SK-N-SH (cell line): Measurements from ENCODE around the gene MRRF. TPM values are rescaled to one million over a fixed set of nuclear protein-coding genes. Genes with fewer than 3 reads are reported as not detected.

Experiments
- CTCF ChIA-PET: fragments of 300-600, 350-600 bp; formaldehyde crosslinking; extraction: SDS; loops from one replicate; lab custom pipeline; 2021; lab: Yijun Ruan, JAX
- POLR2A ChIA-PET: fragments of 350-600 bp; sonication (Branson Sonifier 250); formaldehyde crosslinking; extraction: SDS; loops from one replicate; lab custom pipeline; 2020; ENCODE audit warnings: antibody characterized with exemption, inconsistent platforms; lab: Yijun Ruan, JAX
- DNase-seq: peaks from one replicate; pipeline ENCODE4 v3.0.0; 2012
- H2AFZ ChIP-seq: fragments of 200-600 bp; sonication (generic); 2 replicates; pipeline ENCODE4 v1.8.1; 2016; ENCODE audit warnings: antibody characterized with exemption, mild to moderate bottlenecking, low read depth
- H3F3A ChIP-seq: fragments of 200-600 bp; sonication (generic); replicated peaks from 2 replicates; pipeline ENCODE3; 2016; ENCODE audit warnings: antibody characterized with exemption, mild to moderate bottlenecking; ENCODE audit not compliant: insufficient read depth
- H3K27ac ChIP-seq, 2 experiments: fragments of 200-500 bp in 1 of 2; fragments of 200-600 bp in 1 of 2; sonication (Bioruptor generic) in 1 of 2; sonication (generic), shearing (Covaris generic) in 1 of 2; 2 replicates each; pipeline versions ENCODE4 v1.5.1 to v1.6.1; 2014 to 2016; ENCODE audit warnings: low read depth in 2 of 2, inconsistent platforms in 1 of 2, low read length in 1 of 2, mild to moderate bottlenecking in 1 of 2, mixed read lengths in 1 of 2
- H3K27me3 ChIP-seq: fragments of 200-600 bp; sonication (generic), shearing (Covaris generic); 2 replicates; pipeline ENCODE4 v1.6.1; 2016; ENCODE audit warnings: mixed run types; ENCODE audit not compliant: insufficient read depth
- H3K36me3 ChIP-seq, 2 experiments: fragments of 200-500 bp in 1 of 2; fragments of 200-600 bp in 1 of 2; sonication (Bioruptor generic) in 1 of 2; sonication (generic) in 1 of 2; replicated peaks in 1 of 2; 2 replicates each; pipeline versions ENCODE3 to v1.5.1; 2014 to 2016; ENCODE audit warnings: low read length in 1 of 2, mild to moderate bottlenecking in 1 of 2; ENCODE audit not compliant: insufficient read depth in 2 of 2, control insufficient read depth in 1 of 2
- H3K4me1 ChIP-seq, 2 experiments: fragments of 200-500 bp in 1 of 2; fragments of 200-600 bp in 1 of 2; sonication (Bioruptor generic) in 1 of 2; sonication (generic), shearing (Covaris generic) in 1 of 2; 2 replicates each; pipeline versions ENCODE4 v1.5.1 to v1.6.1; 2014 to 2016; ENCODE audit warnings: low read depth in 1 of 2, low read length in 1 of 2, mixed run types in 1 of 2; ENCODE audit not compliant: insufficient read depth in 2 of 2, control insufficient read depth in 1 of 2
- H3K4me2 ChIP-seq: fragments of 200-600 bp; sonication (generic), shearing (Covaris generic); 2 replicates; pipeline ENCODE4 v1.6.1; 2017; ENCODE audit warnings: mixed run types
- H3K4me3 ChIP-seq, 2 experiments: fragments of 200-500 bp in 1 of 2; fragments of 200-600 bp in 1 of 2; sonication (Bioruptor generic) in 1 of 2; sonication (generic), shearing (Covaris generic) in 1 of 2; 2 replicates each; pipeline versions ENCODE4 v1.5.1 to v1.8.1; 2014 to 2016; ENCODE audit warnings: low read depth in 2 of 2, inconsistent platforms in 1 of 2, low read length in 1 of 2, mild to moderate bottlenecking in 1 of 2, mixed read lengths in 1 of 2, moderate library complexity in 1 of 2
- H3K79me2 ChIP-seq: fragments of 200-600 bp; sonication (generic); 2 replicates; pipeline ENCODE4 v1.8.1; 2017; ENCODE audit warnings: mild to moderate bottlenecking; ENCODE audit not compliant: insufficient read depth
- H3K9ac ChIP-seq: fragments of 200-600 bp; sonication (generic); 2 replicates; pipeline ENCODE4 v1.6.1; 2017; ENCODE audit warnings: mixed run types
- H3K9me2 ChIP-seq: fragments of 200-600 bp; sonication (generic); 2 replicates; pipeline ENCODE4 v1.6.1; 2017; ENCODE audit warnings: mixed run types
- H3K9me3 ChIP-seq: fragments of 200-600 bp; sonication (generic); 2 replicates; pipeline ENCODE4 v1.6.1; 2017; ENCODE audit warnings: mixed run types, mild to moderate bottlenecking, moderate library complexity
- H4K20me1 ChIP-seq: fragments of 200-600 bp; sonication (generic); 2 replicates; pipeline ENCODE4 v1.6.1; 2017; ENCODE audit warnings: mild to moderate bottlenecking, mixed run types; ENCODE audit not compliant: insufficient read depth
- ELF1 ChIP-seq: IDR thresholded peaks from 2 replicates; pipeline ENCODE4 v1.4.0; 2012
- EP300 ChIP-seq, 2 experiments: IDR thresholded peaks; 2 replicates each; pipeline versions ENCODE4 v1.4.0 to v1.6.1; 2012; ENCODE audit warnings: borderline replicate concordance in 1 of 2, low read depth in 1 of 2, low read length in 1 of 2
- EZH2phosphoT487 ChIP-seq: fragments of 200-600 bp; sonication (generic); IDR thresholded peaks from 2 replicates; pipeline ENCODE4 v1.6.1; 2017; ENCODE audit warnings: low read depth, mixed run types, mild to moderate bottlenecking, antibody characterized with exemption, moderate library complexity, borderline replicate concordance
- FOSL2 ChIP-seq: IDR thresholded peaks from 2 replicates; pipeline ENCODE4 v1.4.0; 2012; ENCODE audit warnings: low read depth, mild to moderate bottlenecking, moderate library complexity, borderline replicate concordance
- FOXJ3 ChIP-seq: sonication (generic); formaldehyde crosslinking; IDR thresholded peaks from 2 replicates; pipeline ENCODE4 v1.5.1; 2020; ENCODE audit warnings: mild to moderate bottlenecking, missing genetic modification reagents
- FOXM1 ChIP-seq: IDR thresholded peaks from 2 replicates; pipeline ENCODE4 v1.4.0; 2012; ENCODE audit warnings: low read depth, mild to moderate bottlenecking
- GABPA ChIP-seq: IDR thresholded peaks from 2 replicates; pipeline ENCODE4 v1.4.0; 2012; ENCODE audit warnings: low read depth, mild to moderate bottlenecking
- JUND ChIP-seq: IDR thresholded peaks from 2 replicates; pipeline ENCODE4 v1.4.0; 2012
- MAX ChIP-seq: IDR thresholded peaks from 2 replicates; pipeline ENCODE4 v1.4.0; 2012; ENCODE audit warnings: low read depth
- MEF2A ChIP-seq: IDR thresholded peaks from 2 replicates; pipeline ENCODE4 v1.4.0; 2012; ENCODE audit warnings: low read depth, borderline replicate concordance
- MXI1 ChIP-seq: IDR thresholded peaks from 2 replicates; pipeline ENCODE4 v1.6.1; 2012; ENCODE audit warnings: mild to moderate bottlenecking, low read depth, low read length, improper control_type of control experiment
- NFIC ChIP-seq: IDR thresholded peaks from 2 replicates; pipeline ENCODE4 v1.4.0; 2012; ENCODE audit warnings: borderline replicate concordance
- NRF1 ChIP-seq: IDR thresholded peaks from 2 replicates; pipeline ENCODE4 v1.6.1; 2012; ENCODE audit warnings: low read depth, mild to moderate bottlenecking, low read length
- RAD21 ChIP-seq: IDR thresholded peaks from 2 replicates; pipeline ENCODE4 v1.6.1; 2012; ENCODE audit warnings: mild to moderate bottlenecking, low read length
- RCOR1 ChIP-seq: fragments of 150-350 bp; IDR thresholded peaks from 2 replicates; pipeline ENCODE4 v1.6.1; 2017; ENCODE audit warnings: antibody characterized with exemption, low read length
- RFX5 ChIP-seq: IDR thresholded peaks from 2 replicates; pipeline ENCODE4 v1.6.1; 2012; ENCODE audit warnings: mild to moderate bottlenecking, improper control_type of control experiment, low read length
- RXRA ChIP-seq: IDR thresholded peaks from 2 replicates; pipeline ENCODE4 v1.4.0; 2012; ENCODE audit warnings: low read depth, mild to moderate bottlenecking, borderline replicate concordance
- SIN3A ChIP-seq: IDR thresholded peaks from 2 replicates; pipeline ENCODE4 v1.6.1; 2012; ENCODE audit warnings: low read depth, mild to moderate bottlenecking, low read length, moderate library complexity, borderline replicate concordance
- TCF12 ChIP-seq: IDR thresholded peaks from 2 replicates; pipeline ENCODE4 v1.4.0; 2012
- TEAD4 ChIP-seq: IDR thresholded peaks from 2 replicates; pipeline ENCODE4 v1.4.0; 2012; ENCODE audit warnings: mild to moderate bottlenecking, borderline replicate concordance; ENCODE audit not compliant: insufficient read depth
- ZBTB33 ChIP-seq: IDR thresholded peaks from 2 replicates; pipeline ENCODE4 v1.4.0; 2012; ENCODE audit warnings: low read depth, borderline replicate concordance
- WGBS: methylation state at CpG from one replicate; pipeline ENCODE4 v1.1.6; 2017; ENCODE audit warnings: low lambda C conversion rate; 5-methylcytosine and 5-hydroxymethylcytosine counted together
- polyA plus RNA-seq, 3 experiments: library from polyadenylated mRNA; depleted of rRNA; stranded (reverse); fragments of >200 nt; gene quantifications; 2 replicates each; pipeline ENCODE4 v1.2.3, GENCODE V29; 2012
- TF ChIP-seq, protein P1 (sequence below): fragments of 150-350 bp; IDR thresholded peaks from 2 replicates; pipeline ENCODE4 v1.6.1; 2017; ENCODE audit warnings: antibody characterized with exemption, low read length, low read depth, borderline replicate concordance
- TF ChIP-seq, protein P2 (sequence below): fragments of 150-350 bp; IDR thresholded peaks from 2 replicates; pipeline ENCODE4 v1.6.1; 2016; ENCODE audit warnings: mild to moderate bottlenecking, low read depth, low read length

MRRF gene
- polyA plus RNA-seq, 1 of the 3 experiments (the other 2 are of a cell fraction) = 35.1 TPM

DNA sequence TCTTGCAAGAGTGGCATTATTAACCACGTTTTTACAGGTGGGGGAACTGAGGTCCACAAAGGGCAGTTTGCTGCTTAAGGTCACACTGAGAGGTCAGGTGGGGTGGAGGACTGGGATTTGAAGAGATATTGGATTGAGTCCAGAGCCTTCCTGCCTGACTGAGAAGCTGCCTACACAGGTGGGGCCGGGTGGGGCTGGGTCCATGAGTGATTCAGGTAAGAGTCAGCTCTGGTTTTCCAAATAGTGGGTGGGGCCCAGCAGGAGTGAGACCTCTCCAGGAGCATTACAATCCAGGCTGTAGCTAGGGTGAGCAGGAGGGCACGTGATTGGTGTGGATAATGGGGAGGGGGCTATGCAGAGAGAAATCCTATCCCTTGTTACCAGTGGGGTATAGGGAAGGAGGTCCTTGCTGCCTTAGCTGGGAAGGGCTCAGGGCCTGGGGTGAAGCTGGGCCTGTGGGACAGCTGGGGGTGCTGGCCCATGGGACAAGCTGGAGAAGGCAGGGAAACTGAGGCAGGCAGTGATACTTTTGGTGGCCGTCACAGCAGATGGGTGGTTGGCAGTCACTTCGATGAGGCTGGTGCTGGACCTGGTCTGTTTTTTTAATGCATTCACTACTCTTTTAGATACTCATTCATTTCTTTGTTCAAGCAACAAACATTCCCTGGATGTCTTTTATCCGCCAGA is 103.2 kb downstream of the MRRF start:
- TF ChIP-seq RCOR1 (no peak), TCF12 (no peak), ELF1 (no peak), EZH2phosphoT487 (no peak), MXI1 (no peak), FOXJ3 (no peak), MEF2A (no peak), FOXM1 (no peak), MAX (no peak), TEAD4 (no peak), RXRA (no peak)
- Histone ChIP-seq H3K9me2 (no peaks in the 10 kb centered on the region), H3K27ac (no peak overlapping the region), H3K9ac (no peak overlapping the region), H2AFZ (no peak overlapping the region), H3K9me3 (no peaks in the 10 kb centered on the region), H3K79me2 (no peaks in the 10 kb centered on the region), H3K4me3 (no peak overlapping the region), H3K4me2 (no peak overlapping the region), H3K36me3 (no peaks in the 10 kb centered on the region), H4K20me1 (no peaks in the 10 kb centered on the region), H3K4me1 (peaks cover 0 to 5% of the 10 kb centered on the region in 2 experiments; a peak in 1 of 4 replicates), H3F3A (no peaks in the 10 kb centered on the region), H3K27me3 (no peaks in the 10 kb centered on the region)
- no peak for DNase-seq
- ChIA-PET POLR2A (no interaction called here), CTCF (interaction anchor here (1.1 to 3.8 kb wide), 4 partner anchors 17 to 443 kb away, joined by 3 to 25 read pairs (median 8); no protein-coding TSS in a partner anchor)
- WGBS = 75% methylated on average over 6 of the region's 6 CpGs

DNA sequence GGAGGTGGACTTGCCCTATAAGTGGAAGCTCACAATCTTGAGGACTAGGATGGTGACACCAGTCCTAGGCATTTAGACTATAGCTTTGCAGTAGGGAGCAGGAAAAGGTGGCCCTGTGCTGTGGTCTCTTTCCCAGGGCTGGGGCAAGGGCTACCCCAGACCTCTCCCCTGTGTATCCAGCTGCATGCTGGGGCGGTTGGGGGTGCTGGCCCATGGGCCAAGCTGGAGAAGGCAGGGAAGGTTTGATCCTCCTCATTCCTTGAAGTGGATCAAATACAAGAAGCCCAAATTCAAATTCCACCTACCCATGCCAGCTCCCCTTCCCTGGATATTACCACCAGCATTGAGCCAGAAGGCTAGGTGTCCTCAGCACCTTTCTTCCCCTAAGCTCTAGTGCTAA is 104.0 kb downstream of the MRRF start:
- Histone ChIP-seq H3F3A (no peaks in the 10 kb centered on the region), H3K27ac (no peak overlapping the region), H3K36me3 (no peaks in the 10 kb centered on the region), H3K79me2 (no peaks in the 10 kb centered on the region), H3K9me2 (no peaks in the 10 kb centered on the region), H3K4me2 (no peak overlapping the region), H3K9me3 (no peaks in the 10 kb centered on the region), H3K4me1 (peaks cover 0 to 5% of the 10 kb centered on the region in 2 experiments; a peak in 1 of 4 replicates), H2AFZ (no peak overlapping the region), H3K9ac (no peak overlapping the region), H4K20me1 (no peaks in the 10 kb centered on the region), H3K27me3 (no peaks in the 10 kb centered on the region), H3K4me3 (no peak overlapping the region)
- POLR2A ChIA-PET = no interaction called here
- 100% methylated on average over 1 of the region's 1 CpG for WGBS
- DNase-seq = no peak
- TF ChIP-seq RAD21 = no peak
- no peak for TF ChIP-seq RXRA
- TF ChIP-seq NFIC = no peak
- TF ChIP-seq, protein P1, sequence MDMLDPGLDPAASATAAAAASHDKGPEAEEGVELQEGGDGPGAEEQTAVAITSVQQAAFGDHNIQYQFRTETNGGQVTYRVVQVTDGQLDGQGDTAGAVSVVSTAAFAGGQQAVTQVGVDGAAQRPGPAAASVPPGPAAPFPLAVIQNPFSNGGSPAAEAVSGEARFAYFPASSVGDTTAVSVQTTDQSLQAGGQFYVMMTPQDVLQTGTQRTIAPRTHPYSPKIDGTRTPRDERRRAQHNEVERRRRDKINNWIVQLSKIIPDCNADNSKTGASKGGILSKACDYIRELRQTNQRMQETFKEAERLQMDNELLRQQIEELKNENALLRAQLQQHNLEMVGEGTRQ = no peak
- no peak for TF ChIP-seq NRF1
- TF ChIP-seq TEAD4 = no peak
- TF ChIP-seq GABPA = no peak
- TF ChIP-seq SIN3A = no peak
- no peak for TF ChIP-seq FOSL2
- no peak for TF ChIP-seq ZBTB33
- TF ChIP-seq, protein P2, sequence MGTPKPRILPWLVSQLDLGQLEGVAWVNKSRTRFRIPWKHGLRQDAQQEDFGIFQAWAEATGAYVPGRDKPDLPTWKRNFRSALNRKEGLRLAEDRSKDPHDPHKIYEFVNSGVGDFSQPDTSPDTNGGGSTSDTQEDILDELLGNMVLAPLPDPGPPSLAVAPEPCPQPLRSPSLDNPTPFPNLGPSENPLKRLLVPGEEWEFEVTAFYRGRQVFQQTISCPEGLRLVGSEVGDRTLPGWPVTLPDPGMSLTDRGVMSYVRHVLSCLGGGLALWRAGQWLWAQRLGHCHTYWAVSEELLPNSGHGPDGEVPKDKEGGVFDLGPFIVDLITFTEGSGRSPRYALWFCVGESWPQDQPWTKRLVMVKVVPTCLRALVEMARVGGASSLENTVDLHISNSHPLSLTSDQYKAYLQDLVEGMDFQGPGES = no peak
- TF ChIP-seq JUND = no peak
- no peak for TF ChIP-seq RFX5
- no peak for TF ChIP-seq EP300 (IDR thresholded peaks at IDR 0.05; ENCODE audit: borderline replicate concordance in 1 of 2, low read depth in 1 of 2, low read length in 1 of 2)
- no peak for TF ChIP-seq TCF12
- TF ChIP-seq EZH2phosphoT487 = no peak
- TF ChIP-seq MAX = no peak
- CTCF ChIA-PET = interaction anchor here (1.1 to 3.8 kb wide), 4 partner anchors 18 to 442 kb away, joined by 3 to 25 read pairs (median 8); no protein-coding TSS in a partner anchor
